ENCODE data around the gene RHBDD3.
"Not testable (repeated sequence)": the region's sequence is repeated elsewhere in the genome, so short reads cannot be mapped to it uniquely, and the experiment has no call there.

RHBDD3 gene

GRCh38 chr22:29224859-29225410, 42.8 kb downstream of the RHBDD3 start:
- TF ChIP-seq, protein P1, sequence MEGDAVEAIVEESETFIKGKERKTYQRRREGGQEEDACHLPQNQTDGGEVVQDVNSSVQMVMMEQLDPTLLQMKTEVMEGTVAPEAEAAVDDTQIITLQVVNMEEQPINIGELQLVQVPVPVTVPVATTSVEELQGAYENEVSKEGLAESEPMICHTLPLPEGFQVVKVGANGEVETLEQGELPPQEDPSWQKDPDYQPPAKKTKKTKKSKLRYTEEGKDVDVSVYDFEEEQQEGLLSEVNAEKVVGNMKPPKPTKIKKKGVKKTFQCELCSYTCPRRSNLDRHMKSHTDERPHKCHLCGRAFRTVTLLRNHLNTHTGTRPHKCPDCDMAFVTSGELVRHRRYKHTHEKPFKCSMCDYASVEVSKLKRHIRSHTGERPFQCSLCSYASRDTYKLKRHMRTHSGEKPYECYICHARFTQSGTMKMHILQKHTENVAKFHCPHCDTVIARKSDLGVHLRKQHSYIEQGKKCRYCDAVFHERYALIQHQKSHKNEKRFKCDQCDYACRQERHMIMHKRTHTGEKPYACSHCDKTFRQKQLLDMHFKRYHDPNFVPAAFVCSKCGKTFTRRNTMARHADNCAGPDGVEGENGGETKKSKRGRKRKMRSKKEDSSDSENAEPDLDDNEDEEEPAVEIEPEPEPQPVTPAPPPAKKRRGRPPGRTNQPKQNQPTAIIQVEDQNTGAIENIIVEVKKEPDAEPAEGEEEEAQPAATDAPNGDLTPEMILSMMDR (IDR thresholded peaks at IDR 0.05; ENCODE audit: insufficient read depth, low read length, missing control alignments) = no peak
- no peak for DNase-seq (ENCODE audit: low read depth, low spot score)
- ChIA-PET CTCF (interaction anchor here (4.4 kb wide), 1 partner anchor 20 kb away, joined by 17 read pairs; no protein-coding TSS in a partner anchor), POLR2A (no interaction called here)
- H3K4me3 ChIP-seq (ENCODE audit: low read depth, low read length) = no peak overlapping the region

GRCh38 chr22:29224121-29224858, 43.5 kb downstream of the RHBDD3 start:
- DNase-seq (ENCODE audit: low read depth, low spot score) = no peak
- no peak overlapping the region for H3K4me3 ChIP-seq (ENCODE audit: low read depth, low read length)
- ChIA-PET POLR2A (no interaction called here), CTCF (interaction anchor here (4.4 kb wide), 1 partner anchor 21 kb away, joined by 17 read pairs; no protein-coding TSS in a partner anchor)
- TF ChIP-seq, protein P1 (IDR thresholded peaks at IDR 0.05; ENCODE audit: insufficient read depth, low read length, missing control alignments) = no peak

DNA sequence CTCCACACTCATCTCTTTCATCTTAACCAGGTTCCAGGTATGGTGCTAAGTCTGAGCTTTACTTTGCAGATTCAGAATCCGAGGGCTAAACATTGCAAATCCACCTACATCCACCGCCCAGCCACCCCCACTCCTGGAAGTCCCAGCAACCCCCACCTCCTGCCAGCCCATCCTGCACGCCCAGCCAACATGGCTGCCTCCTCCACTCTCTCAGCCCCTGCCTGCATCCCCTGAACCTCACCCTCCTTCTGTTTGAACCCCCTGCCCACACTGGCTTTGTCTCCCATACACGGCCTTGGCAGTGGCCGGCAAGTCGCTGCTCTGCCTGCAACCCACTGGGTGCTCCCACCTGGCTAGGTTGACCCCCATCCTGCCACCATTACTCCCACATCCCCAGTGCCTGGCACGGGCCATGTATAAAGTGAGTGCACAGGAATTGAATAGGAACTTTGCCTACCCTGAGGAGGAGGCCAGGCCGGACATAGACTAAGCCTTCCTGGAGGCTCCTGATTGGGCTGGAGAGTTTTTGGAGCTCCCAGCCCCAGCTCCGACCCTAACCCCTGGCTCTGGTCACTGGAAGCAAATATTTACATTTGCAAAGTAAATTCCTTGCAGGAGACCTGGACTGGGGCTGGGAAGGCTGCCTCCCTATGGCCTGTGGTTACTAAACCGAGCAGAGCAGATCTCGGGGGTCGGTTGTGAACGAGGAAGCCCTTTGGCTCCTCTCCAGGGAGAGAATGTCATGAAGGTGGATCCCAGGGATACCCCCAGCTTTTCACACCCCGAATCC, 47.7 kb downstream of the RHBDD3 start:
- no peak overlapping the region for H3K4me3 ChIP-seq (ENCODE audit: low read depth, low read length)
- TF ChIP-seq, protein P1 (IDR thresholded peaks at IDR 0.05; ENCODE audit: insufficient read depth, low read length, missing control alignments) = no peak
- DNase-seq (ENCODE audit: low read depth, low spot score) = no peak
- ChIA-PET POLR2A (no interaction called here), CTCF (interaction anchor here (1.0 to 1.9 kb wide), 3 partner anchors 11 to 25 kb away, joined by 3 to 8 read pairs (median 3); partner anchors contain the start of gene EMID1)

DNA sequence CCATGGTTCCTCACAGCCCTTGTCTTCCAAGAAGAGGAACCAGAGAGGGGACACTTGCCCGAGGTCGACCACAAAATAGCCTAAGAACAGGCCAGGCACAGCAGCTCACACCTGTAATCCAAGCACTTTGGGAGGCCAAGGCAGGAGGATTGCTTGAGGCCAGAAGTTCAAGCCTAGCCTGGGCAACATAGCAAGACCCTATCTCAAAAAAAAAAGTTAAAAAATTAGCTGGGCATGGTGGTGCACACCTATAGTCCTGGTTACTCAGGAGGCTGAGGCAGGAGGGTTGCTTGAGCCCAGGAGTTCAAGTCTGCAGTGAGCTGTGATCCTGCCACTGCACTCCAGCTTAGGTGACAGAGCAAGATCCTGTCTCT, 48.4 kb downstream of the RHBDD3 start:
- H3K4me3 ChIP-seq (ENCODE audit: low read depth, low read length); DNase-seq (ENCODE audit: low read depth, low spot score); POLR2A ChIA-PET: not testable (repeated sequence)
- CTCF ChIA-PET = interaction anchor here (1.0 to 1.9 kb wide), 4 partner anchors 11 to 26 kb away, joined by 3 to 8 read pairs (median 3); partner anchors contain the start of gene EMID1

DNA sequence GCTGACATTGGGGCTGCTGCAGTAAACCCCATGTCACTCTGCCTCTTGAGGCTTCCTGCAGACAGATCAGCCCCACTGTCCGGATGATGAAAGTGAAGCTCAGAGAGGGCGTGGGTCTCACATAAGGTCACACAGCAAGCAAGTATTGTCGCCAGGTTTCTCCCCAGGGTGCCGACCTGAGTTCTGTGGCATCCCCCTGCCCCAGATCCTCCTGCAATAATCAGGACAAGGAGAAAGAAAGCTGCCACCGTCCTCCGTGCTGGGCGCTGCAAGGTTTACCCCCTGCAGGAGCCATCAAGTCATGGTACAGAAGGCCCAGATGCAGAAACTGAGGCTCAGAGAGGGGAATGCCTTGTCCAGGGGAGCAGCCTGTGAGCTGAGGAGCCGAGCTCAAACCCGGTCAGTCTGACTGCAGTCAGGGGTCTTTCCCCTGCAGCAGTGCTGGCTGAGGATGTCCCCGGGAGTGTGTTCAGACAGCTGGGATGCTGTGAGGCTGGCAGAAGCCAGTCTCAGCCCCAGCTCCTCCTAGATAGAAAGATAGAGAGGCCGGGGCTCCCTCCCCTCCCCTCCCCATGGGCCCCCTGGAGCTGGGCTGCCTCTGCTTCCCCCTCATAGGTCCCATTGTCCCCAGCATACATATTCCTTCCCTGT, 48.9 kb downstream of the RHBDD3 start:
- DNase-seq (ENCODE audit: low read depth, low spot score) = no peak
- CTCF ChIA-PET = interaction anchor here (1.1 to 1.9 kb wide), 3 partner anchors 10 to 27 kb away, joined by 3 to 8 read pairs (median 3); no protein-coding TSS in a partner anchor
- TF ChIP-seq, protein P1 (IDR thresholded peaks at IDR 0.05; ENCODE audit: insufficient read depth, low read length, missing control alignments) = no peak
- H3K4me3 ChIP-seq (ENCODE audit: low read depth, low read length) = no peak overlapping the region
- POLR2A ChIA-PET = no interaction called here

Measured in AG04449 (cell line).